Stimulated activated CD4-positive, alpha-beta T cell treated with anti-CD3 and anti-CD28 coated beads, Interleukin-4, amount 100 ng/mL, for 24 hours (primary cell): ENCODE data around the gene FZD4.
A peak's percentile ranks its signal among the peaks of the same experiment; 100 is the strongest.
"Not testable (repeated sequence)": the region's sequence is repeated elsewhere in the genome, so short reads cannot be mapped to it uniquely, and the experiment has no call there.

Experiments
- DNase-seq: peaks from one replicate; pipeline ENCODE4 v3.0.0-alpha.2; 2020

Gene FZD4

GRCh38 chr11:86955361-86956120 is at the start of gene FZD4:
TSS of gene FZD4 (minus strand) at chr11:86955395. CDS start at chr11:86955085, 310 bp downstream.
- DNase-seq, result peak; percentile 39

DNA sequence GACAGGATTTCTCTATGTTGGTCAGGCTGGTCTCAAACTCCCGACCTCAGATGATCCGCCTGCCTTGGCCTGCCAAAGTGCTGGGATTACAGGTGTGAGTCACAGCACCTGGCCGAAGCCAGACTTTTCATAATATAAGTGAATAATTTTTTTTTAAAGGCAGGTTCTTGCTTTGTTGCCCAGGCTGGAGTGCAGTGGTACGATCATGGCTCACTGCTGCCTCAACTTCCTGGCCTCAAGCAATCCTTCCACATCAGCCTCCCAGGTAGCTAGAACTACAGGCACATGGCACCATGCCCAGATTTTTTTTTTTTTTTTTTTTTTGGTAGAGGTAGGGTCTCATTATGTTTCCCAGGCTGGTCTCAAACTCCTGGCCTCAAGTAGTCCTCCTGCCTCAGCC is 49.1 kb upstream of the FZD4 start:
- DNase-seq, result not testable (repeated sequence)

GRCh38 chr11:87002918-87003317 is 47.7 kb upstream of the FZD4 start:
- DNase-seq, result no peak

GRCh38 chr11:86999859-87000753 is 44.9 kb upstream of the FZD4 start:
- no peak for DNase-seq

- DNase-seq, result no peak
These were observed 44.2 kb upstream of the FZD4 start for GRCh38 chr11:86999388-86999787.

GRCh38 chr11:86996953-86997570 is 41.9 kb upstream of the FZD4 start:
- no peak for DNase-seq

- DNase-seq, result no peak
These were observed 37.8 kb upstream of the FZD4 start for GRCh38 chr11:86993031-86993430.

DNA sequence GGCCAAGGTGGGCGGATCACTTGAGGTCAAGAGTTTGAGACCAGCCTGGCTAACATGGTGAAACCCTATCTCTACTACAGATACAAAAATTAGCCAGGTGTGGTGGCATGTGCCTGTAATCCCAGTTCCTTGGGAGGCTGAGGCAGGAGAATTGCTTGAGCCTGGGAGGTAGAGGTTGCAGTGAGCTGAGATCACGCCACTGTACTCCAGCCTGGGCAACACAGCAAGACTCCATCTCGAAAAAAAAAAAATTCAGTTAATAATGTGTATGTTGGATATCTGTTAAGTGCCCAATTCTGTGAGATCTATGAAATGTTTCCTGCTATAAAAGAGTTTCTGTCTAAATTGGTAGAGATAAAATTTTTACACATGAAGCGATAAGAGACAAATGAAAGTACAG is 37.1 kb upstream of the FZD4 start:
- not testable (repeated sequence) for DNase-seq

DNA sequence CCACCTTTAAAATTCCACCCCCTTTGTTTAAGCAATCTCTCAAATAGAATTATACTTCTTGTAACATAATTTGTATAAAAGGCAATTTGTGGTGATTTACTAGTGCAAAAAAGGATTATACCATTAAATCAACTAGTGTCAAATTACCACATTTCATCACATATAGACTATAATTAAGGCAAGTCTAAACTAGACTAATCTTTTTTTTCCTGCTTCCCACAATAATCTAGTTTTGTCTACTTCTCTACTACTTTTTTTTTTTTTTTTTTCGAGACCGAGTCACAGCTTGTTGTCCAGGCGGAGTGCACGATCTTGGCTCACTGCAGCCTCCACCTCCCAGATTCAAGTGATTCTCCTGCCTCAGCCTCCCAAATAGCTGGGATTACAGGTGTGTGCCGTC is 36.1 kb upstream of the FZD4 start:
- DNase-seq, result no peak

GRCh38 chr11:86990515-86990914 is 35.3 kb upstream of the FZD4 start:
- no peak for DNase-seq

DNA sequence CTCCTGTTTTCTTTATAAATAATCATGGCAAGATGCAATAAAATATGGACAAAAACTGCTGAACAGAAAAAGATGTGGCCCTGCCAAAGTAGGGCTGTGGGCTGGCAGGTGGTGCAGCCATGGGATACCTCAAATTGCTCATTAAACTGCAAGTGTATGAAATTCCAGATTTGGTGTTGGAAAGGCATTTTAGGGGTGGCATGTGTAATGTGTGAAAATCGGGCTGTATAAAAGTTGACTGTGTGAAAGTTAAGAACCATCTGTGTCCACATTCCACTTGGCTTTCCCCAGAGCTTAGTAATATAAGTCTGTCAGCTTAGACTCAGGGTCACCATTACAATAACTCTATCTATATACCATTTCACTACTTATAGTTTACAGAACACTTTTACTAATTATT is 34.8 kb upstream of the FZD4 start:
- no peak for DNase-seq

DNA sequence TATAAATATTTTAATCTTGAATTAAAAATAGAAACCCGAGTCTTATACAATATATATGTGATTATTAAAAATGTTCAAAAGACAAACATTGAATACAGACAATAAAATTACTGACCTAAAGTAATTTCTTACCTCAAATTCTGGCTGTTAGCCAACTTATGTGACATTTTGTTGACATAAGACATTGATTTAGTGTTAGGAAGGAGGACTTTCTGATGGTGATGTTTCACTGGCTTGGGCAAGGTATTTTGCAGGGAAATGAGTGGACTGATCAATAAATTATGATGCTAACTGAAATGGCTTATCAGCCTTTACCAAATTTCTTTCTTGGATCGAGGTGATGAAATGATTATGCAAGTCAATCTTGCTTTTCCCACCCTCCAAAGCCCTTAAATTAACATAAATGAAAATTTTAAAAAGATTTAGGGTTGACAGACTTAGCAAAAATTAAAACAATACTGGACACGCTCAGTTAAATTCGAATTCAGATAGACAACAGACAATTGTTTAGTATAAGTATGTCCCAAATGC is 33.2 kb upstream of the FZD4 start:
- DNase-seq, result no peak

GRCh38 chr11:86987679-86988078 is 32.5 kb upstream of the FZD4 start:
- no peak for DNase-seq

- DNase-seq, result no peak
These were observed 29.5 kb upstream of the FZD4 start for GRCh38 chr11:86984701-86985100.

DNA sequence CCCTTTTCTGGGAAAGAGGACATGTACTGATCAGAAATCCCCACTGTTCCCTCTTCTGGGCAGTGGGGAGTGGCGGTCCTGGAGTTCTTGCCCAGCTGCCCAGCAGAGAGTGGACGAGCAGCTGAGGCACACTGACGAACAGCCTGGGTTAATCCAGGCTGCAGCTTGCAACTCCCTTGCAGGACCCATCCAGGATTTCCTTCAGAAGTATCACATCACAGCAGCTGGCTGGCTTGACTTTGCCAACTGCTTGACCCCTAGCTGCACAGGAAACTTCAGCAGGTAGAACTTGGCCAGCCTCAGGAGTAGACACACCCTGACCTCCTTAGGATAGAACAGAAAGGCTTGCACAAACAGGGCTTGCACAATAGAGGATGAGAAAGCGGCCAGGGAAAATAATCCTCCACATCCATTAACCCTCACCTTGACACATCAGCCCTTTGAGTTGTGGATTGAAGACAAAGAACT is 27.9 kb upstream of the FZD4 start:
- DNase-seq, result no peak

GRCh38 chr11:86981777-86982540 is 26.8 kb upstream of the FZD4 start:
- DNase-seq, result no peak

DNA sequence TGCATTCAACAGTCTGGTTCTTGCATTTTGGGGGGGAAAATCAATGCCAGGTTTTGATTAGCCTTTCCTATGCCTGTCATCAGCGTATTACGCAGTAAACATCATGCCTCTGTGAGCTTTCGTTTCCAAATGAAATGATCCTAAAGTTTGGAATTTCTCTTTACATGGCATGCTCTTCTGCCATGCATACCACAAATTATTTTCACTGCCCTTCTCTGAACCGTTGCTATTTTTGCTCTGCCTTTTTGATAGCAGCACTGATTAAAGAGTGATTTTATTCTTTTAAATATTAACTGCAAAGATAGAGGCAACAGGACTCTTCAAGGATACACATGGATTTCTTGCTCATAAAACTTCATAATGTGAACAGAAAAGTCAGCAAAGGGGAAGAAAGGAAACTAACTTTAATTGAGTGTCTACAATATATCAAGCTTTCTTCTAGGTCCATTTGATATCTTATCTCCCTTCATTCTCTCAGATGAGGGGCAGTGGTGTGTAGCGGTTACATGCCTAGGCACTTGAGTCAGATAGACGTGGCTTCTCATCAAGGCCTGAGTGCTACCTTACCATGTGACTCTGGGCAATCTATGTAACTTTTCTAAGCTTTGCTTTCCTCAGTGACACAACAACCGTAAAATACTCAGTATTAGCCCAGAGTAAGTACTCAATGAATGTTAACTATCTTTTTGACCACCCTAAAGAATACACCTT is 25.0 kb upstream of the FZD4 start:
- DNase-seq, result no peak

- no peak for DNase-seq
These were observed 23.8 kb upstream of the FZD4 start for GRCh38 chr11:86978756-86979608.

DNA sequence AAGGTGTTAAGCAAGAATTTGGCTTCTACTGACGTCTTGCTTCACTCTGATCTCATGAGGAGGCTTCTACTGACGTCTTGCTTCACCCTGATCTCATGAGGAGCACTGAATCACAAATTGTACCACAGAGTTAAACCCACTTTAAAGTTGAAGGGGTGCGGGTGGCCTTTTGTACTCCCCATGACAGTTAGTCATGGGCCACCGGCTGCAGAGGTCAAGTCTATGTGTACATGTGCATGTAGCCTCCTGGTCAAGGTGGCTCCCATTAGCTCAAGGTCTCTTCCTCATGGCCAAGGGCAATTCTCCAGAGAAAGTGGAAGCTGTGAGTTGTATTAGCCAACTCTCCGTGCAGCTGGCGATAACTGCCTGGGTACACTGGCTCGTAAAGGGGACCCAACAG is 23.1 kb upstream of the FZD4 start:
- DNase-seq, result no peak

GRCh38 chr11:86977441-86978050 is 22.4 kb upstream of the FZD4 start:
- DNase-seq, result no peak
